ENCODE results near the gene NCOA3. TPM values are rescaled to one million over a fixed set of nuclear protein-coding genes. Genes with fewer than 3 reads are reported as not detected.

The NCOA3 gene
- total RNA-seq, 1 donor from 2014 or later, result 49.3 TPM

DNA sequence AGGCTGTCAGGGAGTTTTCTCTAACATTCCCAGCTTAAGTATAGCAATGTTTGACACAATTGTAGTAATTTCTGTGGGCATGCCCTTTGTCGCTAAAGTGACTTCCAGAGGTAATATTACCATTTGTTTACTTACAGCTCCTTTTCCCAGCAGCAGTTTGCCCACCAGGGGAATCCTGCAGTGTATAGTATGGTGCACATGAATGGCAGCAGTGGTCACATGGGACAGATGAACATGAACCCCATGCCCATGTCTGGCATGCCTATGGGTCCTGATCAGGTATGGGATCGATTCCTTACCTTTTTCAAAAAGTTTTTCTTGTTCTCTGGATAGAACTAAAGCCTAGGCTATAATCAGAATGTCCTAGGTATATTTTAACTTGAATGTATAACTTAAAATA, 151.1 kb downstream of the NCOA3 start:
- DNase-seq (ENCODE audit: low spot score) (no peak), ATAC-seq (no peak)
- intact Hi-C loops (cut with DNase I), result no loop called here

DNA sequence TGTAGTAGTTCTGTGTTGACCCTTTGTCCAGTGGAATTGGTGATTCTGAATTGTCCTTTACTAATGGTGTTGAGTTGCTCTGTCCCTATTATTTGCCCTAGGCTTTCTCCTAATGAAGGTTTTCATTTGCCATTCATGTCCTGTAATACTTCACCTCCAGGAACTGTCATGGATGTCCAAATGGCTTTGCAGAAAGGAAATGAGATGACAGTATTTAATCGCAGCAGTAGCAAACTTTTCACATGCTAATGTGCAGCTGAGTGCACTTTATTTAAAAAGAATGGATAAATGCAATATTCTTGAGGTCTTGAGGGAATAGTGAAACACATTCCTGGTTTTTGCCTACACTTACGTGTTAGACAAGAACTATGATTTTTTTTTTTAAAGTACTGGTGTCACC, 152.2 kb downstream of the NCOA3 start:
- ATAC-seq, result no peak
- no peak for DNase-seq (ENCODE audit: low spot score)
- intact Hi-C loops (cut with DNase I), result no loop called here

DNA sequence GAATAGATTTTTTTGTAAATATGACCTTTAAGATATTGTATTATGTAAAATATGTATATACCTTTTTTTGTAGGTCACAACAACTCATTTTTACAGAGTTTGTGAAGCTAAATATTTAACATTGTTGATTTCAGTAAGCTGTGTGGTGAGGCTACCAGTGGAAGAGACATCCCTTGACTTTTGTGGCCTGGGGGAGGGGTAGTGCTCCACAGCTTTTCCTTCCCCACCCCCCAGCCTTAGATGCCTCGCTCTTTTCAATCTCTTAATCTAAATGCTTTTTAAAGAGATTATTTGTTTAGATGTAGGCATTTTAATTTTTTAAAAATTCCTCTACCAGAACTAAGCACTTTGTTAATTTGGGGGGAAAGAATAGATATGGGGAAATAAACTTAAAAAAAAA, 152.7 kb downstream of the NCOA3 start:
- intact Hi-C loops (cut with DNase I), result no loop called here
- ATAC-seq (no peak), DNase-seq (ENCODE audit: low spot score) (no peak)

DNA sequence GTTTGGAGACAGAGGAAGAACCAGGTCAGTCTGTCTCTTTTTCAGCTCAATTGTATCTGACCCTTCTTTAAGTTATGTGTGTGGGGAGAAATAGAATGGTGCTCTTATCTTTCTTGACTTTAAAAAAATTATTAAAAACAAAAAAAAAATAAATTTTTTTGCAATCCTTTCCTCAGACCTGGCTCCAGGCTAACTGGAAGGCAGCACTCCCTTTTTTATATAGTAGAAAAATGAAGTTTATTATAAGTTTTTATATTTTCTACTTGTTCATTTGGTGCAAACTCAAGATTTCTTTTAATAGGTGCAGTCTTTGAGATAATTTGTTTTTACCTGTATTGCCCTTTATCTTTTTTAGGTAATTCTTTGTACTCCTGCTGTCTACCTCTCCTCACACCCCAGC, 153.9 kb downstream of the NCOA3 start:
- ATAC-seq (no peak), DNase-seq (ENCODE audit: low spot score) (no peak)
- intact Hi-C loops (cut with DNase I), result no loop called here

DNA sequence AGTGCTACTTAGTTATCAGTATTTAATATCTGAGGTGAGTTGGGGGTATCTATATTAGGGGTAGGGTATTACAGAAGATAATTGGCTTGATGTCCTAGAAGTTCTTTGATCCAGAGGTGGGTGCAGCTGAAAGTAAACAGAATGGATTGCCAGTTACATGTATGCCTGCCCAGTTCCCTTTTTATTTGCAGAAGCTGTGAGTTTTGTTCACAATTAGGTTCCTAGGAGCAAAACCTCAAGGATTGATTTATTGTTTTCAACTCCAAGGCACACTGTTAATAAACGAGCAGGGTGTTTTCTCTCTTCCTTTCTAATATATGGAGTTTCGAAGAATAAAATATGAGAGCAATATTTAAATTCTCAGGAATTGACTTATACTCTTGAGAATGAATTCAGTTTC, 154.6 kb downstream of the NCOA3 start:
- DNase-seq (ENCODE audit: low spot score), result no peak
- intact Hi-C loops (cut with DNase I), result no loop called here
- ATAC-seq, result no peak

DNA sequence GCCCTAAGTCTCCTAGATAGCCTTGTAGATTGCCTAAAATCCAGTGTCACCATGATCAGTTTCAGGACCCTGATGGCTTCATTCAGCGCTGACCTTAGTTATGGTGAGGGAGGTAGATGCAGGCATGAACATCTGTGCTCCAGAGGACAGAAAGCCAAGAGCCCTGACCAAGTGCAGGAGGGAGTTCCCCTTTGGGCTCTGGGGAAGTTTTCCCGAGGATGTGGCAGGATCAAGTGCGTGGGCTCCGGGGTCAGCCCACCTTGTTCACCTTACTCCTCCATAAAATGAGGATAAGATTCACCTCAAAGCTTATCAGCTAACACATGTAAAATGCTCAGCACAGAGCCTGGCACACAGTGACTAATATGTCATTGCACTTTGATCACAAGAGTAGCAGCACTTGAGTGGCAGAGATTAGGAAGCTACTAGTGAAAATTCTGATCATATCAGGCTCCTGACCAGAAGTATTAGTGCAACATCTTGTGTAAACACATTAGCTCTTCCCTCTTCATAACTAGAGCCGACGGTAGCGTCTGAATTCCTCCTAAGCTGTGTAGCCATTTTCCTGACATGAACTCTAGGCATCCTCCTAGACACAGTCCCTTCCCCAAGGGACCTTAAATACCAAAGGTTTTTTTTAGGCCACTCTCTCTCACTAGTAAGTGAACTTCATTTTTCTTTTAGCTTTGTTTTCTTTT, 158.4 kb downstream of the NCOA3 start:
- DNase-seq (ENCODE audit: low spot score) (no peak), ATAC-seq (no peak)
- intact Hi-C loops (cut with DNase I), result loop anchor here (5.0 kb wide), 1 partner anchor 962 kb away; no protein-coding TSS in a partner anchor

DNA sequence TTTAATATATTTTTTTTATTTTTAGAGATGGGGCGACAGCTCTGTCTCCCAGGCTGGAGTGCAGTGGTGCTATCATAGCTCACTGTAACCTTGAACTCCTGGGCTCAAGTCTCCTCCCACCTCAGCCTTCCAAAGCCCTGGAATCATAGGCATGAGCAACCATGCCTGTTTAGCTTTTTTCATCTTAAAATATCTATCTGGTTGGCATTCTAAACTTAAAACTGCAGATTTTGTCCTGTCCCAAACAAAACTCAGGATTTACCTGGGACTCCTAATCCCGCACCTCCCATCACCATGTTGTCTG, 158.9 kb downstream of the NCOA3 start:
- intact Hi-C loops (cut with DNase I), result loop anchor here (5.0 kb wide), 1 partner anchor 962 kb away; no protein-coding TSS in a partner anchor
- no peak for ATAC-seq
- no peak for DNase-seq (ENCODE audit: low spot score)

DNA sequence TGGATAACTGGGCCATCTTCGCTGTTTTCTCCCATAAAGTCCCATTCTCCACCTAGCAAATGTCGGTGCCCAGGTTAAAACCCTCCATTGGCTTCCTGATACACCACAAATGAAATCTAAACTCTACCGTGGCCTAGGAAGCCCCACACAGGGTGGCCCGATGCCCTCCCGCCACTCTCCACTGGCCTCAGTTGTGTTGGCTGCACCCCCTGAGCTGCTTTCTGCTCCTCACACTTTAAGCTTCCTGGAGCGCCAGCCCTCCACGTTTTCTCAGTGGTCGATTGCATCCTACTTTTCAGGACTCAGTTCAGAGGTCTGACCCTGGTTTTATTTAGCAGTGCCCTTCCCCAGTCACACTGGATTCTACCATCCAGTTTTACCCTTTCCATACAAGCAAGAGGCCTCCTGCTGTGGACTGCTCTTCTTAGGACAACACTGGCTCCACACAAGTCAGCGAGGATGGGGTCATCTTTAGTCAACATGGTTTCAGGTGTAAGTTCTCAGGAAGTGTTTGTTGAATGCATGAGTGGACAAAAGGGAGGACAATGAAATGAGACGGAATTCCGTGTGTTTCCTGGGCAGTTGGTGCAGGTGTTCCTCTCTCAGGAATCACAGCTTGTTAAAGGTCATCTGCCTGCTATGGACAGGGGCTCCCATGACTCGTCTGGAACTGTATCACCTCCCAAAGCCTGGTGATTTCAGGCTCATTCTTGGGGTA, 159.5 kb downstream of the NCOA3 start:
- ATAC-seq (no peak), DNase-seq (ENCODE audit: low spot score) (no peak)
- intact Hi-C loops (cut with DNase I), result loop anchor here (5.0 kb wide), 1 partner anchor 961 kb away; no protein-coding TSS in a partner anchor

DNA sequence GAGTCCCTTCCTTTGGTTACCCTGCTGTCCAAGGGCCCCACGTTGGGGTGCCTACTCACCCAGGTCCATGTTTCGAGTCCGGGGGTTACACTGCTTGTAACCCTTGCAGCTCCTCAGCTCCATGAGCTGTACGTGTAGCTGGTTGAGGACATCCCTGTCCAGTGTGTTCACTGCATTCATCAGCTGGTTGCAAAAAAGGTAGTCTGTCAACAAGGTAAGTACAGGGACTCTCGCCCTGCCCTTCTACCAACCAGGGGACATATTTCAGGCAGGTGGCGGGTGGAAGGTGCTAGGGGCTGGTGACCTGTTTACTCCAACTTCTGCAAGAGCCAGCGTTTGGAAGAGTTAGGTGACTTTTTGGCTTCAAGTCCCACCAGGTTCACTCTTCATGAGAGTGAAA, 160.0 kb downstream of the NCOA3 start:
- intact Hi-C loops (cut with DNase I), result loop anchor here (5.0 kb wide), 1 partner anchor 961 kb away; no protein-coding TSS in a partner anchor
- no peak for DNase-seq (ENCODE audit: low spot score)
- no peak for ATAC-seq

DNA sequence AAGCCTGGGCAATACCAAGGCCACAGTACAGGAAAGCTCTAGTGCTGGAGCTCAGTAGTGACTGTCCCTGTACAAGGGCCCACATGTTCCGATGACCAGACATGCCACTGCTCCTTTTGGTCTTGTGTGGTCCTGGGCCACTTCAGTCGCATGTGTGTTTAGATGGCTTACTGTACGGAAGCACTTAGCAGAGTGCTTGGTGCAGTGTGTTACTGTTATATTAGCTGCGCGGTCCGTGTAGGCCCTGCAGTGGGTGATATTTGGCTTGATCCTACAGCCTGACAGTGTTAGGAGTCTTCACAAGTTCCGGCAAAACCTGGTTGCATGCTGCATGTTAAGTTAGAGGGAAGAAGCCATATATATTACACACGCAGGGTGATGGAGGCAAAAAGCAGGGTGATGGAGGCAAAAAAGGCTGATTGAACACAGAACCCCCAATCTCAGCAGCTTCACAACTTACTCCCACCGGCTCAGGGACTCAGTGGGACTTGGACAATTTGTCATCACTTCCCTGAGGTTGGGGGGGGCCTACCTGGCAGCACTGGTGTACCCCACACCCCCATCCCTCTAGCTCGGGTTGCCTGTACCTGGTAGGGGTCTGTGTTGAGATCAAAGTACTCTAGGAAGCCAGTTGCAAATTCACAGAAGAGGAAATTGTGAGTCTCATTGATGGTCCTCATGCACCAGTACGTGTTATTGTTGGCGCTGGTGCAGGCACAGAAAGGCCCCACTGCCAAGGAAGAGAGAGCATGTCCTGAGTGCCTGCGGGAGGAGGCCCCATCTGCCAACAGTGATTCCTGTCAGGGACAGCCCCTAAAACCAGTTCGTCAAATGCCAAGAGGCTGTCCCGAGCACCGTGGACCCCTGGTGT, 161.0 kb downstream of the NCOA3 start:
- DNase-seq (ENCODE audit: low spot score), result no peak
- ATAC-seq, result peak; percentile 4
- intact Hi-C loops (cut with DNase I), result loop anchor here (5.0 kb wide), 1 partner anchor 960 kb away; no protein-coding TSS in a partner anchor

DNA sequence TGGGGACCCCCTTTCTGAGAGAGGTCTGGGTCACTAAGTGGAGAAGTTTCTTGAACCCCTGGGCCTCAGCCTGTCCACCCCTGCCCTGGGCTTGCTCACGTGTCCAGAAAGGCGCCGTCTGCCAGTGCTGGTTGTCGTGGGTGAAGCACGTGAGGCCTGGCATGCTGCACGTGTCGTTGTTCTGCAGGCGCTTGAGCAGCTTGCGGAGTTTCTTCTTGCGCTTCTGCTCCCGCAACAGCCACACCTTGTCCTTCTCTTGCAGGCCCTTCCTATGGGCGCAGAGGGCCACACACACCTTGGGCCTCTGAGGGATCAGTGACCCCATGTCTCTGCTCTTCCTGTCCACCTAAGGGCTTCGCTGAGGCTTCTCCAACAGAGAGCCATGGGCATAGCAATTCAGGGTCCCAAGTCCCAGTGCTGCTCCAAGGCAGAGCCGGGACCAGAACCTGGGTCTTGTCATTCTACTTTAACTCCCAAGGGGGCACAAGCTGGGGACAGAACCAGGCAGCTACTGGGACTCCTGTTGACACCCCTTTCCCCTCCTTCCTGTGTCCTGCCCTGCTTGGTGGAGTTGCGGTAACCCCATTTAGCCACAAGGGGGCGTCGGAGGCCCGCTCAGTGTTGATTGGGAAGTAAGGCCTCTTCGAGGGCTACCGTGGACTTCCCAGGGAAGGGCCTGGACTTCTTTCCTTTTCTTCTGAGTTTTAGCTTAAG, 161.8 kb downstream of the NCOA3 start:
- ATAC-seq (peak; percentile 90), DNase-seq (ENCODE audit: low spot score) (peak; percentile 89)
- intact Hi-C loops (cut with DNase I), result loop anchor here (5.0 kb wide), 1 partner anchor 959 kb away; no protein-coding TSS in a partner anchor

DNA sequence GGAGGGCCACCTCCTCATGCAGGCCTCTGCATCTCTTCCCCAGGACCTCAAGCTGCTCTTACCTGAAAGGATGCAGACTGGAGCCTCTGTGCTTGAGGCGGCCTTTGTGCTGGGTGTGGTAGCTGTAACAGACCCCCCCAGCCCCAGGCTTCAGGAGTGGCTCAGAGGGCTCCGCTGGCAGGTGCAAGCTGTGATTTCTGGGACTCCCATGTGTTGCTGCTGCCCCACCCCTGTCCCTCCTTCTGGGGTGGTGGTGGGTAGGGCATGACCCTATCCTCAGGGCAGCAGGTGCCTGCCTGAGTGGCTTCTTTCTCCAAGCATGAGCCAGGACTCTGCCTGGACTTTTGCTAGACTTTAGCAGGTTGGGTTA, 162.4 kb downstream of the NCOA3 start:
- DNase-seq (ENCODE audit: low spot score) (no peak), ATAC-seq (peak; percentile 9)
- intact Hi-C loops (cut with DNase I), result loop anchor here (5.0 kb wide), 1 partner anchor 958 kb away; no protein-coding TSS in a partner anchor

DNA sequence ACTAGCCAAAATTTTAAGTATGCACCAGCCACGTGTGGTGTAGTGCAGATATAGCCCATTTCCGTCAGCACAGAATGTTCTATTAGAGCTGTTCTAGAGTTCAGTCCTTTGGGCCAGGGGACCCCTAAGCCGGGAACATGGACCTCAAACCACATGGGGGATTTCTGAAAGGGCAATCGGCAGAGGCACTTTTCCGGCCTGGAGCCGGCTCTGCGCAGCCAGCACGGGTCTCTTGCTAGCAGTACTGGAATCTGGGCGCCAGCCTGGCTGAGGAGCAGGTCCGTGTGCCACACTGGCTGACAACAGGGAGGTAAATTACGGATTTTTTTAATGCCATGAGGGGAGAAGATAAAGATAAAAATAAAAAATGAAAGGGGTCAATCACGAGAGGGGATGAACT, 163.1 kb downstream of the NCOA3 start:
- ATAC-seq (no peak), DNase-seq (ENCODE audit: low spot score) (no peak)
- intact Hi-C loops (cut with DNase I), result loop anchor here (5.0 kb wide), 1 partner anchor 958 kb away; no protein-coding TSS in a partner anchor

DNA sequence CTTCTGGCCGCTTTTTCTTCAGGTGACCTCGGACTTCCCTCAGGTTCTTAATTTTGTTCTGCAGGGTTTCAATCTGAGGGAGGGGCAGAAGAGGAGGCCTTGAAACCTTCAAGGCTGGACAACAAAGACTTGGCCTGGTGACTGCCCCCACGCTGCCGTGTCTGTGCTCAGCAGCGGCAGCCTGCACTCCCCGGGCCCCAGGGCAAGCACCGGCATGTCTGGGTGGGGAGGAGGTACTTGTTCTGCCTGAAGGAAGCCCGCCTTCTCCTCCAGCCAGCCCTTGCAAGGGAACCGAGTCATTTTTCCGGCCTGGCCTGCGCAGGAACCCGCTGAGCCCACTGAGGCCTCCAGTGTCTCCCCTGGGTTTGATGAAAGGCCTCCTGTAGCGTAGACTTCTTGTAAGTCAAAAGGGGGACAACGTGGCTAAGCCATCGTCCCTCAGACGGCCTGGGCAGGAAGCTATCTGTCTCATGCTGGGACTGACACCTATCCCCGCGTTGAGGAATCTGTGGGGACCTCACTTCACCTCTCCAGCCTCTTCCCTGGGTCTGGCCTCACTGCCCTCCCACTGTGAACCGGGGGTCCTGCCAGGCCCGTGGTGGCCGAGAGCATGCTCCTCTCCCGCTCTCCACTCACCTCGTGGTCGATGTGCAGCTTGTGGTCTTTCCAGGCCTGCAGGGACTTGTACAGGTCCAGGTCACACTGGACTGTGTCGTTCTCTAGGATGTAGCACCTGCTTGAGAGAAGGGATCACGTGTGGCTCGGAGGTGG, 163.7 kb downstream of the NCOA3 start:
- ATAC-seq (no peak), DNase-seq (ENCODE audit: low spot score) (no peak)
- intact Hi-C loops (cut with DNase I), result no loop called here

DNA sequence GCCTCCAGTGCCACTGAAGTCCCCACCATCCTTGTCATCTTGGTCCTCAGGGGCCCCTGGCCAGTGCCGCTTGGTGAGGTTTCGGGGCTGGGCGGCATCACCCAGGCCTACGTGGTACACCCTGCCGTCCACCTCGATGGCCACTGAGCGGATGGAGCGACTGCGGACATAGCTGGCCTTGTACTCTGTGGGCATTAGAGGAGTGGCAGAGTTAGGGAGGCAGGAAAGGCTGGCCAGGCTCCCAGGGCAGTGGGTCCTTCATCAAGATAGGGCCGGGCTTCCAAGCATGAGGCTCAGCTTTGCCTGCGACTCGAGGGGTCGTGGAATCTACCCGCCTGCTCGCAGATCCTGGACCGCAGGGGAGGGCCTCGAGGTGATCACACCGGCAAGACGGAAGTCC, 164.6 kb downstream of the NCOA3 start:
- ATAC-seq (no peak), DNase-seq (ENCODE audit: low spot score) (no peak)
- intact Hi-C loops (cut with DNase I), result no loop called here

DNA sequence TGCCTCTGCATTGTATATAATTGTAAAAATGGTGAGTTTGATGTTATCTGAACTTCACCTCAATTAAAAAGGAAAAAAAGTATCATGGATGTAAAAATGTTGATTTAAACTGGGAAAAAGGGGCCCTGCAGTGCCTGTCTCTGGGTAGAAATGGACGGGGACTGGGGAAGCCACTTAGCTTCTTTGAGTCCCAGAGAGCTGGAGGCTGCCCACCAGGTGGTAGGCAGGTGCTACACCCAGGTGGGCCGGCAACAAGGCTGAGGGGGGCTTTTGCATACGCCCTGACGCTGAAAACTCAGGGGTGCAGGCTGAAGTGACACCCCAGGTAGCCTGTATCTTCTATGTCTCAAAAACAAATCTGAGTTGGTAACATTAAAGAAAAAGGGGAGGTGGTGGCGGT, 165.4 kb downstream of the NCOA3 start:
- DNase-seq (ENCODE audit: low spot score), result no peak
- ATAC-seq, result no peak
- intact Hi-C loops (cut with DNase I), result no loop called here

DNA sequence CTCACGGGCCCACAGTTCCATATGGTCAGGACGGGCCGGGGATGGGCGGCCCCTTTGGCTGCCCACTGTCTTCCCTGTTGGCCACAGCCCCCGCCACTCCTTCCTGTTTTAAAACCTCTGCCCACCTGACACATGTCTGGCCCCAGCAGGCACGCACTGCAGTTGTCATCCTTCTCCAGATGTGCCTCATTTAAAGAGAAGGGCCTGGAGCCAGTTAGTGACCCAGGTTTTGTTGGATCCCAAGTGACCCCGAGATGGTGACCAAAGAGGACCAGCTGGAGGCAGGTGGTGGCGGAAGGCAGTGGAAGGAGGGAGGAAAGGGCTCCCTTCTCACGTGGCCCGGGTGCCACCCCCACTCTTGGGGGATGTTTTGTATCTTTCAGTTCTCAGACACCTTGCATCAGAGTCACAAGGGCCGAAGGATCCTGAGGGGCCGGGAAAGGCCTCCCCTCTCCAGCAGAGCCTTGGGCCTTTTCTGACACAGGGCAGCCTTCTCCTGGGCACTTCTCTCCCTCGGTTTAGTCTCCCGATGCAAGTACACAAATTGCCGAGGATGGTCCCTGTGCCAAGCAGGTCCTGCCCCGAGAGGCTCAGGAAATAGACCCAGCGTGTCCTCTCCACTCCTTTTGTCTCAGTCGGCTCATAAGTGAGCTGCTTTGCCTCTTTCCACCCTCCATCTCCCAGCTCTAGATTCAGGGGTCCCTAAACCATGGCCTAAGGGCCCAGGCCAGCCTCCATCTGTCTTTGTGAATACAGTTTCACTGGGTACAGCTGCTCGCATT, 166.0 kb downstream of the NCOA3 start:
- ATAC-seq (no peak), DNase-seq (ENCODE audit: low spot score) (no peak)
- intact Hi-C loops (cut with DNase I), result no loop called here
